Measurements from ENCODE around the gene ADCY9. TPM values are rescaled to one million over a fixed set of nuclear protein-coding genes. Genes with fewer than 3 reads are reported as not detected.

Gene ADCY9
- total and polyA plus RNA-seq, 2 donors (not counting 1 experiment from before 2014, with no cell fraction given) = 1.7 to 2.1 TPM

- H3K79me2 ChIP-seq (ENCODE audit: control insufficient read depth, insufficient read depth, low read length) = no peaks in the 10 kb centered on the region
- peaks cover 10 to 13% of the 10 kb centered on the region in 2 donors for H3K4me1 ChIP-seq (ENCODE audit: control insufficient read depth in 2 of 2, insufficient read depth in 2 of 2, low read length in 2 of 2)
- DNase-seq (no peak), ATAC-seq (ENCODE audit: low read depth) (no peak)
- no peak overlapping the region for H3K4me3 ChIP-seq (ENCODE audit: control extremely low read depth in 1 of 5, extremely low read depth in 1 of 5, insufficient read depth in 1 of 5, low read depth in 2 of 5, low read length in 4 of 5)
- H3K27ac ChIP-seq (ENCODE audit: low read length in 2 of 2) = no peak overlapping the region
- H3K9me3 ChIP-seq (ENCODE audit: control extremely low read depth in 1 of 3, control insufficient read depth in 2 of 3, insufficient read depth in 1 of 3, low read length in 2 of 3) = no peaks in the 10 kb centered on the region
- WGBS (ENCODE audit: insufficient coverage) = 97% methylated on average over 33 of the region's 34 CpGs
- no peak overlapping the region for H3K27ac Mint-ChIP-seq
- TF ChIP-seq CTCF (IDR thresholded peaks at IDR 0.05) = no peak
- no peak for TF ChIP-seq EZH2 (IDR thresholded peaks at IDR 0.05; ENCODE audit: borderline replicate concordance, insufficient read depth, low read depth, low read length, poor library complexity, severe bottlenecking)
- CTCF ChIA-PET = interaction anchor here (1.0 kb wide), 1 partner anchor 196 kb away, joined by 3 read pairs; no protein-coding TSS in a partner anchor
- no peak overlapping the region for H2AFZ ChIP-seq (ENCODE audit: insufficient read depth, low read depth, low read length, poor library complexity, severe bottlenecking)
- intact Hi-C loops (cut with micrococcal nuclease) = loop anchor here (10.0 kb wide), 1 partner anchor 501 kb away; the partner anchor contains the start of gene UBALD1
- H3K36me3 ChIP-seq (replicated peaks in 1 of 2; ENCODE audit: control extremely low read depth in 1 of 2, control insufficient read depth in 1 of 2, extremely low read depth in 1 of 2, insufficient read depth in 2 of 2, low read length in 1 of 2) = no peaks in the 10 kb centered on the region
- H4K20me1 ChIP-seq (ENCODE audit: control insufficient read depth, insufficient read depth, low read length, poor library complexity, severe bottlenecking) = no peaks in the 10 kb centered on the region
- H3K27me3 ChIP-seq (replicated peaks in 1 of 4; ENCODE audit: control extremely low read depth in 1 of 4, control insufficient read depth in 3 of 4, insufficient read depth in 4 of 4, low read length in 3 of 4) = peaks cover 0 to 3% (median 0%) of the 10 kb centered on the region in 4 experiments
- POLR2A ChIA-PET = no interaction called here
- H3K4me1 Mint-ChIP-seq = peaks cover 18% of the 10 kb centered on the region
- no peak overlapping the region for H3K9ac ChIP-seq (ENCODE audit: low read length)
- no peak overlapping the region for H3K4me2 ChIP-seq (replicated peaks; ENCODE audit: low read depth, low read length, poor library complexity, severe bottlenecking)
- no peaks in the 10 kb centered on the region for H3K9me3 Mint-ChIP-seq (ENCODE audit: insufficient read depth)
- peaks cover 8% of the 10 kb centered on the region for H3K27me3 Mint-ChIP-seq
- H3K4me3 Mint-ChIP-seq = peak overlapping the region; percentile 54
Measured at GRCh38 chr16:4113358-4114256, 2.6 kb downstream of the ADCY9 start.

Data from B cell (primary cell).